GM12878 (cell line): ENCODE data around the gene LIPN. TPM values are rescaled to one million over a fixed set of nuclear protein-coding genes. Genes with fewer than 3 reads are reported as not detected.

ENCODE experiments used
- ATF7 ChIP-seq: fragments of 450-650 bp; IDR thresholded peaks from 2 replicates; pipeline ENCODE4 v1.6.1; 2016; ENCODE audit warnings: low read depth, mild to moderate bottlenecking
- CEBPB ChIP-seq, 2 experiments: fragments of 150-350 bp in 1 of 2; IDR thresholded peaks; 2 replicates each; pipeline ENCODE4 v1.6.1; 2012 to 2014; ENCODE audit warnings: low read depth in 2 of 2, low read length in 2 of 2, borderline replicate concordance in 1 of 2, inconsistent platforms in 1 of 2
- CHD4 ChIP-seq: fragments of 200-600 bp; sonication (generic); IDR thresholded peaks from 2 replicates; pipeline ENCODE4 v1.6.1; 2016; ENCODE audit warnings: mild to moderate bottlenecking
- CREB1 ChIP-seq: IDR thresholded peaks from 2 replicates; pipeline ENCODE4 v1.6.1; 2012; ENCODE audit warnings: low read depth, mild to moderate bottlenecking, inconsistent platforms
- CREM ChIP-seq: IDR thresholded peaks from 2 replicates; pipeline ENCODE4 v1.6.1; 2014; ENCODE audit warnings: antibody characterized with exemption, low read depth
- EED ChIP-seq: sonication (generic); IDR thresholded peaks from 2 replicates; pipeline ENCODE4 v1.6.1; 2016; ENCODE audit warnings: antibody characterized with exemption, low read depth
- EGR1 ChIP-seq, 2 experiments: IDR thresholded peaks; 1 replicate in 1 of 2; 2 replicates in 1 of 2; pipeline ENCODE4 v1.6.1; 2011 to 2012; ENCODE audit warnings: low read depth in 2 of 2, low read length in 2 of 2, borderline replicate concordance in 1 of 2, mild to moderate bottlenecking in 1 of 2, moderate library complexity in 1 of 2
- ETV6 ChIP-seq, 2 experiments: fragments of 450-650 bp in 1 of 2; IDR thresholded peaks in 1 of 2; conservative IDR thresholded peaks in 1 of 2; 2 replicates each; pipeline ENCODE4 v1.6.1; 2014; ENCODE audit warnings: antibody characterized with exemption in 1 of 2, borderline replicate concordance in 1 of 2, low read depth in 1 of 2, mild to moderate bottlenecking in 1 of 2, moderate library complexity in 1 of 2
- KAT2A ChIP-seq: conservative IDR thresholded peaks from 2 replicates; pipeline ENCODE4 v1.6.1; 2011; ENCODE audit warnings: low read depth, low read length; ENCODE audit not compliant: control insufficient read depth
- NR2C2 ChIP-seq: IDR thresholded peaks from 2 replicates; pipeline ENCODE4 v1.6.1; 2011; ENCODE audit warnings: borderline replicate concordance, low read depth; ENCODE audit not compliant: control insufficient read depth, insufficient read length
- NR2F1 ChIP-seq: fragments of 450-650 bp; conservative IDR thresholded peaks from 2 replicates; pipeline ENCODE4 v1.6.1; 2017; ENCODE audit warnings: mild to moderate bottlenecking
- POLR2AphosphoS5 ChIP-seq: IDR thresholded peaks from 2 replicates; pipeline ENCODE4 v1.6.1; 2011; ENCODE audit warnings: mild to moderate bottlenecking, low read length, inconsistent platforms
- RUNX3 ChIP-seq: IDR thresholded peaks from 2 replicates; pipeline ENCODE4 v1.6.1; 2012; ENCODE audit warnings: low read length, inconsistent platforms
- SIN3A ChIP-seq: IDR thresholded peaks from 2 replicates; pipeline ENCODE4 v1.6.1; 2012; ENCODE audit warnings: low read depth, low read length, improper control_type of control experiment
- SREBF1 ChIP-seq: IDR thresholded peaks from 2 replicates; pipeline ENCODE4 v1.6.1; 2012; ENCODE audit warnings: mild to moderate bottlenecking, low read length
- SREBF2 ChIP-seq: IDR thresholded peaks from 2 replicates; pipeline ENCODE4 v1.6.1; 2012; ENCODE audit warnings: mild to moderate bottlenecking, low read length
- TAF1 ChIP-seq: IDR thresholded peaks from 2 replicates; pipeline ENCODE4 v1.6.1; 2011; ENCODE audit warnings: mild to moderate bottlenecking, low read depth, low read length, borderline replicate concordance
- TCF7 ChIP-seq: IDR thresholded peaks from 2 replicates; pipeline ENCODE4 v1.6.1; 2014; ENCODE audit warnings: antibody characterized with exemption, borderline replicate concordance
- ZNF207 ChIP-seq: fragments of 450-650 bp; IDR thresholded peaks from 2 replicates; pipeline ENCODE4 v1.6.1; 2014; ENCODE audit warnings: antibody characterized with exemption, mild to moderate bottlenecking, borderline replicate concordance
- ZNF384 ChIP-seq: IDR thresholded peaks from 2 replicates; pipeline ENCODE4 v1.6.1; 2012; ENCODE audit warnings: low read depth, mild to moderate bottlenecking, low read length, improper control_type of control experiment, borderline replicate concordance
- ZNF622 ChIP-seq: fragments of 450-650 bp; IDR thresholded peaks from 2 replicates; pipeline ENCODE4 v1.6.1; 2017; ENCODE audit warnings: mild to moderate bottlenecking, inconsistent platforms
- polyA plus RNA-seq, 11 experiments: library from polyadenylated mRNA; depleted of rRNA in 4 of 11; unstranded in 6 of 11; stranded (reverse) in 5 of 11; fragments of >200 nt; fragmentation: Nextera tagmentation in 4 of 11; fragmentation: Illumina TruSeq in 1 of 11; extraction: Ambion mirVana in 4 of 11; extraction: Trizol in 1 of 11; gene quantifications; 1 replicate in 1 of 11; 2 replicates in 10 of 11; pipeline versions ENCODE4 v1.2.1 to v1.2.3, GENCODE V29; 2011 to 2016; ENCODE audit warnings: inconsistent platforms in 2 of 11, missing spikeins in 2 of 11, low read depth in 1 of 11
- total RNA-seq, 4 experiments: library from RNA; depleted of rRNA in 3 of 4; stranded (reverse); fragments of >200 nt in 3 of 4; fragmentation: Illumina TruSeq in 1 of 4; extraction: Trizol in 1 of 4; gene quantifications; 2 replicates each; pipeline versions ENCODE4 v1.2.1 to v1.2.3, GENCODE V29; 2013 to 2021
- TF ChIP-seq, protein P1 (sequence below): IDR thresholded peaks from 2 replicates; pipeline ENCODE4 v1.6.1; 2012; ENCODE audit warnings: low read depth, low read length, improper control_type of control experiment
- TF ChIP-seq, protein P2 (sequence below): fragments of 450-650 bp; IDR thresholded peaks from 2 replicates; pipeline ENCODE4 v1.6.1; 2014; ENCODE audit warnings: mild to moderate bottlenecking
- TF ChIP-seq, protein P3 (sequence below): fragments of 450-650 bp; formaldehyde crosslinking; IDR thresholded peaks from 2 replicates; pipeline ENCODE4 v1.4.0; 2020; ENCODE audit warnings: mild to moderate bottlenecking, moderate library complexity
- TF ChIP-seq, protein P4 (sequence below): IDR thresholded peaks from 2 replicates; pipeline ENCODE4 v1.6.1; 2012; ENCODE audit warnings: mild to moderate bottlenecking, low read depth, low read length

The LIPN gene
- total and polyA plus RNA-seq, 10 of the 15 experiments (the other 5 are each of a cell fraction or from before 2014, with no cell fraction given): 0.06 to 0.23 TPM; not detected in 8

DNA sequence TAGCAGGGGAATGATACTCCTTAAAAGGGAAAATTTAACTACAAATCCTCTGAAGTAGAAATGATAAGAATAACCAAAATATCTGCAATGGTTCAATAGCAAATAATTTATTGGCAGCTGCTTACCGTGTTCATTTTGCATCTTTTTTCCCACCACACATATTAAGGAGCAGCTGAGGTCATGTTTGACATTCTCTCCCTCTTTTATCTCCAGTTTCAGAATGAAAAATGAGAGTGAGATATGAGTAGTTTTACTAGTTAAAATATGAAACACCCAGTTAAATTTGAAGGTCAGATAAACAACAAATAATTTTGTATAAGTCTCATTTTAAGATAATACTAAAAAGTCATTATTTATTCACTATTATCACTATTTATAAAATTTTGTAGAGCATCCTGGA lies 3.1 kb downstream of the LIPN start (continued):
- 0 out of 2 replicates have a peak, but pooled peaks have one; percentile 37 for TF ChIP-seq ATF7
- no peak for TF ChIP-seq SREBF2
- TF ChIP-seq CEBPB (IDR thresholded peaks at IDR 0.05; ENCODE audit: borderline replicate concordance in 1 of 2, low read depth in 2 of 2, low read length in 2 of 2): 0 out of 4 replicates have a peak, but pooled peaks of 1 of the 2 experiments have one; percentile 32
- TF ChIP-seq, protein P1, sequence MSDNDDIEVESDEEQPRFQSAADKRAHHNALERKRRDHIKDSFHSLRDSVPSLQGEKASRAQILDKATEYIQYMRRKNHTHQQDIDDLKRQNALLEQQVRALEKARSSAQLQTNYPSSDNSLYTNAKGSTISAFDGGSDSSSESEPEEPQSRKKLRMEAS: no peak
- TF ChIP-seq KAT2A: no peak
- no peak for TF ChIP-seq ETV6 (conservative IDR thresholded peaks at IDR 0.05 in 1 of 2, IDR thresholded peaks at IDR 0.05 in 1 of 2; ENCODE audit: borderline replicate concordance in 1 of 2, low read depth in 1 of 2)
- TF ChIP-seq NR2F1: peak; percentile 54; the same call in 1 of the 2 replicates
- TF ChIP-seq, protein P2, sequence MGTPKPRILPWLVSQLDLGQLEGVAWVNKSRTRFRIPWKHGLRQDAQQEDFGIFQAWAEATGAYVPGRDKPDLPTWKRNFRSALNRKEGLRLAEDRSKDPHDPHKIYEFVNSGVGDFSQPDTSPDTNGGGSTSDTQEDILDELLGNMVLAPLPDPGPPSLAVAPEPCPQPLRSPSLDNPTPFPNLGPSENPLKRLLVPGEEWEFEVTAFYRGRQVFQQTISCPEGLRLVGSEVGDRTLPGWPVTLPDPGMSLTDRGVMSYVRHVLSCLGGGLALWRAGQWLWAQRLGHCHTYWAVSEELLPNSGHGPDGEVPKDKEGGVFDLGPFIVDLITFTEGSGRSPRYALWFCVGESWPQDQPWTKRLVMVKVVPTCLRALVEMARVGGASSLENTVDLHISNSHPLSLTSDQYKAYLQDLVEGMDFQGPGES: no peak
- TF ChIP-seq EGR1 (IDR thresholded peaks at IDR 0.05; ENCODE audit: borderline replicate concordance in 1 of 2, low read depth in 2 of 2, low read length in 2 of 2): no peak
- TF ChIP-seq CREM: 0 out of 2 replicates have a peak, but pooled peaks have one; percentile 30
- no peak for TF ChIP-seq ZNF622
- no peak for TF ChIP-seq TAF1
- TF ChIP-seq, protein P3, sequence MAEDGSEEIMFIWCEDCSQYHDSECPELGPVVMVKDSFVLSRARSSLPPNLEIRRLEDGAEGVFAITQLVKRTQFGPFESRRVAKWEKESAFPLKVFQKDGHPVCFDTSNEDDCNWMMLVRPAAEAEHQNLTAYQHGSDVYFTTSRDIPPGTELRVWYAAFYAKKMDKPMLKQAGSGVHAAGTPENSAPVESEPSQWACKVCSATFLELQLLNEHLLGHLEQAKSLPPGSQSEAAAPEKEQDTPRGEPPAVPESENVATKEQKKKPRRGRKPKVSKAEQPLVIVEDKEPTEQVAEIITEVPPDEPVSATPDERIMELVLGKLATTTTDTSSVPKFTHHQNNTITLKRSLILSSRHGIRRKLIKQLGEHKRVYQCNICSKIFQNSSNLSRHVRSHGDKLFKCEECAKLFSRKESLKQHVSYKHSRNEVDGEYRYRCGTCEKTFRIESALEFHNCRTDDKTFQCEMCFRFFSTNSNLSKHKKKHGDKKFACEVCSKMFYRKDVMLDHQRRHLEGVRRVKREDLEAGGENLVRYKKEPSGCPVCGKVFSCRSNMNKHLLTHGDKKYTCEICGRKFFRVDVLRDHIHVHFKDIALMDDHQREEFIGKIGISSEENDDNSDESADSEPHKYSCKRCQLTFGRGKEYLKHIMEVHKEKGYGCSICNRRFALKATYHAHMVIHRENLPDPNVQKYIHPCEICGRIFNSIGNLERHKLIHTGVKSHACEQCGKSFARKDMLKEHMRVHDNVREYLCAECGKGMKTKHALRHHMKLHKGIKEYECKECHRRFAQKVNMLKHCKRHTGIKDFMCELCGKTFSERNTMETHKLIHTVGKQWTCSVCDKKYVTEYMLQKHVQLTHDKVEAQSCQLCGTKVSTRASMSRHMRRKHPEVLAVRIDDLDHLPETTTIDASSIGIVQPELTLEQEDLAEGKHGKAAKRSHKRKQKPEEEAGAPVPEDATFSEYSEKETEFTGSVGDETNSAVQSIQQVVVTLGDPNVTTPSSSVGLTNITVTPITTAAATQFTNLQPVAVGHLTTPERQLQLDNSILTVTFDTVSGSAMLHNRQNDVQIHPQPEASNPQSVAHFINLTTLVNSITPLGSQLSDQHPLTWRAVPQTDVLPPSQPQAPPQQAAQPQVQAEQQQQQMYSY: no peak
- no peak for TF ChIP-seq SREBF1
- TF ChIP-seq RUNX3: peak; percentile 77
- TF ChIP-seq, protein P4, sequence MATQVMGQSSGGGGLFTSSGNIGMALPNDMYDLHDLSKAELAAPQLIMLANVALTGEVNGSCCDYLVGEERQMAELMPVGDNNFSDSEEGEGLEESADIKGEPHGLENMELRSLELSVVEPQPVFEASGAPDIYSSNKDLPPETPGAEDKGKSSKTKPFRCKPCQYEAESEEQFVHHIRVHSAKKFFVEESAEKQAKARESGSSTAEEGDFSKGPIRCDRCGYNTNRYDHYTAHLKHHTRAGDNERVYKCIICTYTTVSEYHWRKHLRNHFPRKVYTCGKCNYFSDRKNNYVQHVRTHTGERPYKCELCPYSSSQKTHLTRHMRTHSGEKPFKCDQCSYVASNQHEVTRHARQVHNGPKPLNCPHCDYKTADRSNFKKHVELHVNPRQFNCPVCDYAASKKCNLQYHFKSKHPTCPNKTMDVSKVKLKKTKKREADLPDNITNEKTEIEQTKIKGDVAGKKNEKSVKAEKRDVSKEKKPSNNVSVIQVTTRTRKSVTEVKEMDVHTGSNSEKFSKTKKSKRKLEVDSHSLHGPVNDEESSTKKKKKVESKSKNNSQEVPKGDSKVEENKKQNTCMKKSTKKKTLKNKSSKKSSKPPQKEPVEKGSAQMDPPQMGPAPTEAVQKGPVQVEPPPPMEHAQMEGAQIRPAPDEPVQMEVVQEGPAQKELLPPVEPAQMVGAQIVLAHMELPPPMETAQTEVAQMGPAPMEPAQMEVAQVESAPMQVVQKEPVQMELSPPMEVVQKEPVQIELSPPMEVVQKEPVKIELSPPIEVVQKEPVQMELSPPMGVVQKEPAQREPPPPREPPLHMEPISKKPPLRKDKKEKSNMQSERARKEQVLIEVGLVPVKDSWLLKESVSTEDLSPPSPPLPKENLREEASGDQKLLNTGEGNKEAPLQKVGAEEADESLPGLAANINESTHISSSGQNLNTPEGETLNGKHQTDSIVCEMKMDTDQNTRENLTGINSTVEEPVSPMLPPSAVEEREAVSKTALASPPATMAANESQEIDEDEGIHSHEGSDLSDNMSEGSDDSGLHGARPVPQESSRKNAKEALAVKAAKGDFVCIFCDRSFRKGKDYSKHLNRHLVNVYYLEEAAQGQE: no peak
- no peak for TF ChIP-seq POLR2AphosphoS5
- no peak for TF ChIP-seq SIN3A
- no peak for TF ChIP-seq CREB1
- TF ChIP-seq EED: peak; percentile 49; the same call in 1 of the 2 replicates
- TF ChIP-seq TCF7: peak; percentile 96
- TF ChIP-seq ZNF384: no peak
- no peak for TF ChIP-seq ZNF207
- TF ChIP-seq NR2C2: no peak
- no peak for TF ChIP-seq CHD4
